Kidney (tissue), 14 donors: ENCODE results near the gene CD244. TPM values are rescaled to one million over a fixed set of nuclear protein-coding genes. Genes with fewer than 3 reads are reported as not detected.

Experiments
- DNase-seq, 5 donors: peaks; one replicate each; pipeline ENCODE4 v3.0.0-alpha.2; 2013 to 2020
- FAIRE-seq: peaks from 2 replicates; lab custom pipeline; 2012; peaks lifted over from hg19 to GRCh38; lab: Jason Lieb, UNC
- H3K27ac ChIP-seq, 2 donors: one replicate each; pipeline ENCODE4 v1.7.0; 2013; ENCODE audit warnings: low read depth in 2 of 2, low read length in 2 of 2, inconsistent platforms in 1 of 2
- H3K27me3 ChIP-seq: one replicate; pipeline ENCODE4 v1.7.1; 2013; ENCODE audit warnings: low read length, inconsistent platforms; ENCODE audit not compliant: control insufficient read depth, insufficient read depth
- H3K36me3 ChIP-seq, 3 donors: one replicate each; pipeline versions ENCODE4 v1.7.0 to v1.7.1; 2013; ENCODE audit warnings: low read length in 3 of 3, control low read depth in 1 of 3, inconsistent platforms in 1 of 3; ENCODE audit not compliant: insufficient read depth in 3 of 3, control insufficient read depth in 2 of 3
- H3K4me1 ChIP-seq, 3 donors: one replicate each; pipeline versions ENCODE4 v1.7.0 to v1.7.1; 2013; ENCODE audit warnings: low read length in 3 of 3, inconsistent platforms in 1 of 3, low read depth in 1 of 3; ENCODE audit not compliant: control insufficient read depth in 2 of 3, insufficient read depth in 2 of 3
- H3K4me3 ChIP-seq, 3 donors: one replicate each; pipeline versions ENCODE4 v1.7.0 to v1.8.1; 2013; ENCODE audit warnings: low read length in 3 of 3, control low read depth in 1 of 3, inconsistent platforms in 1 of 3
- H3K9ac ChIP-seq, 3 donors: one replicate each; pipeline versions ENCODE4 v1.7.0 to v1.7.1; 2013; ENCODE audit warnings: low read length in 3 of 3, control low read depth in 1 of 3, inconsistent platforms in 1 of 3
- H3K9me3 ChIP-seq, 3 donors: one replicate each; pipeline versions ENCODE4 v1.7.0 to v1.7.1; 2013; ENCODE audit warnings: low read length in 3 of 3, control low read depth in 1 of 3, inconsistent platforms in 1 of 3; ENCODE audit not compliant: control insufficient read depth in 2 of 3, insufficient read depth in 1 of 3
- CTCF ChIP-seq: IDR thresholded peaks from 3 replicates; pipeline ENCODE4 v1.5.1; 2012; ENCODE audit warnings: mild to moderate bottlenecking, moderate library complexity, borderline replicate concordance; ENCODE audit not compliant: insufficient read depth; ENCODE audit errors: extremely low read depth
- intact Hi-C: fragments of 100-400 bp; cut with DNase I; formaldehyde crosslinking; loops from one replicate; pipeline ENCODE4 v1.11.1; 2022
- polyA plus RNA-seq: library from polyadenylated mRNA; stranded (reverse); fragments of 350-450 nt; fragmentation: Illumina TruSeq; extraction: RNeasy Lipid Tissue Mini Kit (QIAGEN cat#74804); gene quantifications from one replicate; pipeline ENCODE4 v1.2.3, GENCODE V29; 2014; ENCODE audit warnings: low read depth, low replicate concordance; ENCODE audit not compliant: insufficient read depth
- total RNA-seq: library from RNA; stranded (reverse); fragmentation: NEBNext Ultra II Directional; extraction: Animal tissue kit (Norgen Biotek cat#: 25700); gene quantifications from one replicate; pipeline ENCODE4 v1.2.1, GENCODE V29; 2021
- donor health status: control.
- donor health status: control.
- donor health status: control.
- donor health status: control.
- donor health status: control.
- donor health status: DM: yes; HTN: yes; CAD: no.
- donor health status: Normal renal cell carcinoma (clear cell type).

Gene CD244
- total and polyA plus RNA-seq, 2 donors from 2014 or later = 0.15 to 1.8 TPM

GRCh38 chr1:160829766-160830165, 32.9 kb downstream of the CD244 start:
- no peak for TF ChIP-seq CTCF
- Histone ChIP-seq H3K27ac (no peak overlapping the region), H3K4me3 (no peak overlapping the region), H3K4me1 (no peaks in the 10 kb centered on the region), H3K9ac (no peak overlapping the region), H3K9me3 (no peaks in the 10 kb centered on the region), H3K36me3 (no peaks in the 10 kb centered on the region), H3K27me3 (no peaks in the 10 kb centered on the region)
- FAIRE-seq (no peak), DNase-seq (no peak)
- intact Hi-C loops = no loop called here

GRCh38 chr1:160827418-160827817, 35.3 kb downstream of the CD244 start:
- no peaks in the 10 kb centered on the region for H3K27me3 ChIP-seq
- no peaks in the 10 kb centered on the region for H3K36me3 ChIP-seq
- H3K4me1 ChIP-seq = no peaks in the 10 kb centered on the region
- no peak overlapping the region for H3K4me3 ChIP-seq
- intact Hi-C loops = no loop called here
- DNase-seq = no peak
- no peak overlapping the region for H3K27ac ChIP-seq
- TF ChIP-seq CTCF = no peak
- no peak for FAIRE-seq
- no peaks in the 10 kb centered on the region for H3K9me3 ChIP-seq
- no peak overlapping the region for H3K9ac ChIP-seq

GRCh38 chr1:160826546-160826945, 36.1 kb downstream of the CD244 start:
- Histone ChIP-seq H3K27me3 (no peaks in the 10 kb centered on the region), H3K36me3 (no peaks in the 10 kb centered on the region), H3K9me3 (no peaks in the 10 kb centered on the region), H3K27ac (no peak overlapping the region), H3K4me1 (no peaks in the 10 kb centered on the region), H3K9ac (no peak overlapping the region), H3K4me3 (no peak overlapping the region)
- TF ChIP-seq CTCF = no peak
- intact Hi-C loops = no loop called here
- FAIRE-seq (no peak), DNase-seq (no peak)

- TF ChIP-seq CTCF = no peak
- DNase-seq = no peak
- no peaks in the 10 kb centered on the region for H3K27me3 ChIP-seq
- H3K9me3 ChIP-seq = no peaks in the 10 kb centered on the region
- H3K4me1 ChIP-seq = no peaks in the 10 kb centered on the region
- no peaks in the 10 kb centered on the region for H3K36me3 ChIP-seq
- intact Hi-C loops = no loop called here
- no peak for FAIRE-seq
- no peak overlapping the region for H3K27ac ChIP-seq
- H3K4me3 ChIP-seq = no peak overlapping the region
- no peak overlapping the region for H3K9ac ChIP-seq
Observed at GRCh38 chr1:160823296-160823695, 39.4 kb downstream of the CD244 start.
